Nephron (organoid): Measurements from ENCODE around the gene SHB.
"Not testable (repeated sequence)": the region's sequence is repeated elsewhere in the genome, so short reads cannot be mapped to it uniquely, and the experiment has no call there.

Experiments used
- H3K27ac Mint-ChIP-seq, 3 experiments: 2 replicates each; pipeline ENCODE4 v1.8.0; 2020; ENCODE audit warnings: mixed read lengths in 3 of 3, mild to moderate bottlenecking in 2 of 3, moderate library complexity in 1 of 3
- H3K27me3 Mint-ChIP-seq: 2 replicates; pipeline ENCODE4 v1.8.0; 2021; ENCODE audit warnings: low read depth, mild to moderate bottlenecking, moderate library complexity, mixed read lengths
- H3K36me3 Mint-ChIP-seq: 2 replicates; pipeline ENCODE4 v1.8.0; 2020; ENCODE audit warnings: low read depth, mixed read lengths
- H3K4me1 Mint-ChIP-seq: 2 replicates; pipeline ENCODE4 v1.8.0; 2020; ENCODE audit warnings: mixed read lengths
- H3K4me3 Mint-ChIP-seq, 3 experiments: 2 replicates each; pipeline ENCODE4 v1.8.0; 2020; ENCODE audit warnings: mild to moderate bottlenecking in 3 of 3, mixed read lengths in 3 of 3, moderate library complexity in 2 of 3
- H3K9me3 Mint-ChIP-seq: 2 replicates; pipeline ENCODE4 v1.8.0; 2020; ENCODE audit warnings: mixed read lengths
- TF ChIP-seq, protein P1 (sequence below), 3 experiments: fragments of 200-600 bp; sonication (generic); IDR thresholded peaks; one replicate each; pipeline ENCODE4 v1.5.0; 2021; ENCODE audit warnings: antibody characterized with exemption in 3 of 3; ENCODE audit not compliant: unreplicated experiment in 3 of 3

SHB gene

GRCh38 chr9:37913480-37914153, 155.4 kb downstream of the SHB start:
- Mint-ChIP-seq H3K9me3 (no peaks in the 10 kb centered on the region), H3K27me3 (peaks cover 8% of the 10 kb centered on the region), H3K27ac (no peak overlapping the region), H3K4me3 (no peak overlapping the region), H3K4me1 (peaks cover 26% of the 10 kb centered on the region), H3K36me3 (no peaks in the 10 kb centered on the region)
- TF ChIP-seq, protein P1, sequence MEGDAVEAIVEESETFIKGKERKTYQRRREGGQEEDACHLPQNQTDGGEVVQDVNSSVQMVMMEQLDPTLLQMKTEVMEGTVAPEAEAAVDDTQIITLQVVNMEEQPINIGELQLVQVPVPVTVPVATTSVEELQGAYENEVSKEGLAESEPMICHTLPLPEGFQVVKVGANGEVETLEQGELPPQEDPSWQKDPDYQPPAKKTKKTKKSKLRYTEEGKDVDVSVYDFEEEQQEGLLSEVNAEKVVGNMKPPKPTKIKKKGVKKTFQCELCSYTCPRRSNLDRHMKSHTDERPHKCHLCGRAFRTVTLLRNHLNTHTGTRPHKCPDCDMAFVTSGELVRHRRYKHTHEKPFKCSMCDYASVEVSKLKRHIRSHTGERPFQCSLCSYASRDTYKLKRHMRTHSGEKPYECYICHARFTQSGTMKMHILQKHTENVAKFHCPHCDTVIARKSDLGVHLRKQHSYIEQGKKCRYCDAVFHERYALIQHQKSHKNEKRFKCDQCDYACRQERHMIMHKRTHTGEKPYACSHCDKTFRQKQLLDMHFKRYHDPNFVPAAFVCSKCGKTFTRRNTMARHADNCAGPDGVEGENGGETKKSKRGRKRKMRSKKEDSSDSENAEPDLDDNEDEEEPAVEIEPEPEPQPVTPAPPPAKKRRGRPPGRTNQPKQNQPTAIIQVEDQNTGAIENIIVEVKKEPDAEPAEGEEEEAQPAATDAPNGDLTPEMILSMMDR (IDR thresholded peaks at IDR 0.05; ENCODE audit: unreplicated experiment in 3 of 3), result peak; percentile 98 to 99 (median 98)

- TF ChIP-seq, protein P1 (IDR thresholded peaks at IDR 0.05; ENCODE audit: unreplicated experiment in 3 of 3), result no peak
- no peaks in the 10 kb centered on the region for H3K36me3 Mint-ChIP-seq
- no peak overlapping the region for H3K27ac Mint-ChIP-seq
- no peak overlapping the region for H3K4me3 Mint-ChIP-seq
- no peaks in the 10 kb centered on the region for H3K9me3 Mint-ChIP-seq
- H3K4me1 Mint-ChIP-seq, result peaks cover 6% of the 10 kb centered on the region
- peaks cover 4% of the 10 kb centered on the region for H3K27me3 Mint-ChIP-seq
Measured at GRCh38 chr9:37911271-37911681, 157.8 kb downstream of the SHB start.

DNA sequence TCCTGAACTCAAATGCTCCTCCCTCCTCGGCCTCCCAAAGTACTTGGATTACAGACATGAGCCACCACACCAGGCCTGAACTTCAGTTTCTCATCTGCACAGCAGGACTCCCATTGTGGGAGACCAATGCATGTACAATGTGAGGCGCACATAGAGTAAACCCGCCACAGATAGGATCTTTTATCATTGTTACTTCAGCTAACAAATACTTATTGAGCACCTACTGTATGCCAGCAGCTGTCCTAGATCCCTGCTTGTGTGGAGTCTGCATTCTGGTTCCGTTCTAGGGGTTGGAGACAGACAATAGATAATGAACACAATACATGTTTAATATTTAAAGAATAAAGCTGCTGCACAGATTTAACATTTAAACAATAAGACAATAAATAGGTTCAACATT, 158.8 kb downstream of the SHB start:
- H3K27me3 Mint-ChIP-seq, result peaks cover 4% of the 10 kb centered on the region
- TF ChIP-seq, protein P1 (IDR thresholded peaks at IDR 0.05; ENCODE audit: unreplicated experiment in 3 of 3), result no peak
- no peak overlapping the region for H3K27ac Mint-ChIP-seq
- H3K36me3 Mint-ChIP-seq, result no peaks in the 10 kb centered on the region
- peaks cover 13% of the 10 kb centered on the region for H3K4me1 Mint-ChIP-seq
- H3K9me3 Mint-ChIP-seq, result no peaks in the 10 kb centered on the region
- H3K4me3 Mint-ChIP-seq, result no peak overlapping the region

GRCh38 chr9:37909836-37910235, 159.2 kb downstream of the SHB start:
- peaks cover 18% of the 10 kb centered on the region for H3K4me1 Mint-ChIP-seq
- not testable (repeated sequence) for H3K4me3 Mint-ChIP-seq, H3K27me3 Mint-ChIP-seq, H3K27ac Mint-ChIP-seq, H3K36me3 Mint-ChIP-seq, H3K9me3 Mint-ChIP-seq

- Mint-ChIP-seq H3K4me3 (no peak overlapping the region), H3K27me3 (peaks cover 4% of the 10 kb centered on the region), H3K36me3 (no peaks in the 10 kb centered on the region), H3K9me3 (no peaks in the 10 kb centered on the region), H3K4me1 (peaks cover 23% of the 10 kb centered on the region), H3K27ac (no peak overlapping the region)
- TF ChIP-seq, protein P1 (IDR thresholded peaks at IDR 0.05; ENCODE audit: unreplicated experiment in 3 of 3), result no peak
Measured at GRCh38 chr9:37909326-37909725, 159.7 kb downstream of the SHB start.

GRCh38 chr9:37908698-37909186, 160.3 kb downstream of the SHB start:
- Mint-ChIP-seq H3K4me1 (peaks cover 24% of the 10 kb centered on the region), H3K27me3 (peaks cover 4% of the 10 kb centered on the region), H3K27ac (no peak overlapping the region), H3K36me3 (no peaks in the 10 kb centered on the region), H3K9me3 (no peaks in the 10 kb centered on the region), H3K4me3 (no peak overlapping the region)
- TF ChIP-seq, protein P1 (IDR thresholded peaks at IDR 0.05; ENCODE audit: unreplicated experiment in 3 of 3), result no peak
